ENCODE data around the gene RBM45. TPM values are rescaled to one million over a fixed set of nuclear protein-coding genes. Genes with fewer than 3 reads are reported as not detected.

RBM45 gene
- polyA plus RNA-seq, 2 of the 4 experiments (the other 2 are of a cell fraction) = 15.2 to 20.9 TPM

GRCh38 chr2:178114462-178114861 is 2.2 kb downstream of the RBM45 start:
- POLR2A ChIA-PET = no interaction called here
- no peak overlapping the region for H3K4me3 ChIP-seq
- CTCF ChIA-PET = interaction anchor here (1.0 to 1.4 kb wide), 2 partner anchors 19 to 304 kb away, joined by 3 to 5 read pairs; no protein-coding TSS in a partner anchor
- no peak overlapping the region for H3K27ac ChIP-seq
- WGBS (ENCODE audit: missing lambda C conversion rate) = 81% methylated on average over 2 of the region's 2 CpGs
- H3K4me1 ChIP-seq = peaks cover 8% of the 10 kb centered on the region; the same call in 2 of the 3 replicates
- ATAC-seq (no peak), FAIRE-seq (no peak), DNase-seq (ENCODE audit: low read depth in 1 of 2, low spot score in 1 of 2) (no peak)
- H3K9me3 ChIP-seq = no peaks in the 10 kb centered on the region
- no peak for TF ChIP-seq EHF (CRISPR knock-in tag; IDR thresholded peaks at IDR 0.05)
- TF ChIP-seq PBX3 (IDR thresholded peaks at IDR 0.05) = no peak
- TF ChIP-seq HOXA7 (CRISPR knock-in tag; IDR thresholded peaks at IDR 0.05) = no peak
- no peak for TF ChIP-seq MAX (IDR thresholded peaks at IDR 0.05)
- TF ChIP-seq SMC3 (IDR thresholded peaks at IDR 0.05) = no peak
- no peak for TF ChIP-seq KDM1A (IDR thresholded peaks at IDR 0.05; ENCODE audit: low read depth)
- no peak for TF ChIP-seq REST (IDR thresholded peaks at IDR 0.05)
- TF ChIP-seq HEYL (CRISPR knock-in tag; IDR thresholded peaks at IDR 0.05) = no peak
- no peak for TF ChIP-seq FOSL2 (IDR thresholded peaks at IDR 0.05)
- no peak for TF ChIP-seq FOSL2 (CRISPR knock-in tag; IDR thresholded peaks at IDR 0.05)
- TF ChIP-seq ZSCAN20 (CRISPR knock-in tag; IDR thresholded peaks at IDR 0.05) = no peak
- H3K4me2 ChIP-seq = no peak overlapping the region

GRCh38 chr2:178115271-178115670 is 3.0 kb downstream of the RBM45 start:
- no peak overlapping the region for H3K27ac ChIP-seq
- no peak for ATAC-seq
- ChIA-PET CTCF (interaction anchor here (1.0 to 3.1 kb wide), 3 partner anchors 18 to 304 kb away, joined by 3 to 9 read pairs (median 5); no protein-coding TSS in a partner anchor), POLR2A (no interaction called here)
- peaks cover 8% of the 10 kb centered on the region; the same call in 2 of the 3 replicates for H3K4me1 ChIP-seq
- H3K4me3 ChIP-seq = no peak overlapping the region
- no peak overlapping the region for H3K4me2 ChIP-seq
- DNase-seq (ENCODE audit: low read depth in 1 of 2, low spot score in 1 of 2) = no peak
- no peak for FAIRE-seq
- TF ChIP-seq KDM5A (IDR thresholded peaks at IDR 0.05) = no peak
- TF ChIP-seq ESRRA (IDR thresholded peaks at IDR 0.05; ENCODE audit: borderline replicate concordance, low read length) = no peak
- no peak for TF ChIP-seq GATA3 (IDR thresholded peaks at IDR 0.05; ENCODE audit: borderline replicate concordance)
- no peak for TF ChIP-seq TP53 (CRISPR knock-in tag; IDR thresholded peaks at IDR 0.05)
- no peak for TF ChIP-seq CHD4 (IDR thresholded peaks at IDR 0.05; ENCODE audit: borderline replicate concordance)
- TF ChIP-seq NR3C1 (IDR thresholded peaks at IDR 0.05) = no peak
- no peak for TF ChIP-seq CEBPB (IDR thresholded peaks at IDR 0.05)
- TF ChIP-seq HOXA7 (CRISPR knock-in tag; IDR thresholded peaks at IDR 0.05) = no peak
- TF ChIP-seq EHF (CRISPR knock-in tag; IDR thresholded peaks at IDR 0.05) = no peak
- TF ChIP-seq CBX2 (IDR thresholded peaks at IDR 0.05; ENCODE audit: borderline replicate concordance, low read depth) = no peak
- TF ChIP-seq CTCF (IDR thresholded peaks at IDR 0.05) = no peak
- no peak for TF ChIP-seq HOXB5 (CRISPR knock-in tag; IDR thresholded peaks at IDR 0.05)
- TF ChIP-seq NPAS2 (CRISPR knock-in tag; IDR thresholded peaks at IDR 0.05; ENCODE audit: borderline replicate concordance) = no peak
- no peak for TF ChIP-seq MAZ (IDR thresholded peaks at IDR 0.05; ENCODE audit: borderline replicate concordance, low read depth, low read length)
- H3K9me3 ChIP-seq = no peaks in the 10 kb centered on the region
